GM19324 (cell line): ENCODE data around the gene SLC12A7.
A peak's percentile ranks its signal among the peaks of the same experiment; 100 is the strongest.

Experiments used
- ATAC-seq: cut with Tn5 transposase; IDR thresholded peaks from one replicate; pipeline ENCODE4 v1.9.1; 2021; ENCODE audit warnings: mild to moderate bottlenecking, moderate library complexity; ENCODE audit not compliant: unreplicated experiment, low FRiP score

SLC12A7 gene

DNA sequence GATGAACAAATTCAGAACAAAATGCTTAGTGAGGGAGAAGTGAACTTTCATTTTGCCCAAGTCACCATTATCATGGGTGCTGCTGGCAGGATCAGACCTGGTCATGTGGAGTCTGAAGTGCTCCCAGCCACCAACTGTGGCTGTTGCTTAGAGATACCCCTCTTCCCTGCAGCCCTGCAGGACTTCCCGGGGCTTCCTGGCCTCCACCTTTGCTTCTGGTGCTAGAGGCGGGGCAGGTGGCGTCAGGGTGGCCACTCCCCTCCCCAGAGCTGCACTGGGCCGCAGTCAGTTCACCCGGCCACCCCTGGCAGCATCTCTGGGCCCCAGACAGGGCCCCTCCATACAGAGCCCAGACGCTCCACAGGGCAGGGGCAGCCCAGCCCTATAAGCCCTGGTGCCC is 30.0 kb upstream of the SLC12A7 start:
- ATAC-seq = no peak

- ATAC-seq = no peak
These were observed 28.9 kb upstream of the SLC12A7 start for GRCh38 chr5:1140818-1141189.

DNA sequence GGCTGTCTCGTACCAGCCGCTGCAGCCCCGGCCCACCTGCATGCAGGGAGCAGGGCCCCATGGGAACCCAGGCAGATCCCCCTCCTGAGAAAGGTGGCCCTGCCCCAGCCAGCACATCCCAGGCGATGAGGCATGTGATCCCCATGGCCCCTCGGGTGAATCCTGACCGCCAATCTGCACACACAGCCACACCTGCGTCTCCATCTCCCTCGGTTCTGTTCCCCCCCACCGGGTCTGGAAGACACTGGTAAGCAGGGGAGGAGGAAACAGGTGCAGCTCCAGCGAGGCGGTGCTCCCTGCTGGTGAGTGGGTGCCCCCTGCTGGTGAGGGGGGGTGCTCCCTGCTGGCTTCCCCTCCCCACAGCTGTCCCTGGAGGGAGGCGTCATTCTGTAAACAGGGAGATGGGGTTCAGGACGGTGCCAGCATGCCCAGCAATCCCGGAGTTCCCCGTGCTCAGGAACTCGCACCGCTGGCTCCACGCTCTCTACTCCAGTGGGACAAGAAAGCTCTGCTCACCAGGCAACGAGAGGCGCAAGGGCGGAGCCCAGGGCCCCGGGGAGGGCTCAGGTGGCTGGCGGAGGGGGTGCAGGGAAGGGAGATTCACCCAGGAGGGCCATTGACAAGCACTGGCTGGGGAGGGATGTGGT is 28.4 kb upstream of the SLC12A7 start:
- ATAC-seq = peak; percentile 56

- no peak for ATAC-seq
These were observed 27.7 kb upstream of the SLC12A7 start for GRCh38 chr5:1139331-1140170.

DNA sequence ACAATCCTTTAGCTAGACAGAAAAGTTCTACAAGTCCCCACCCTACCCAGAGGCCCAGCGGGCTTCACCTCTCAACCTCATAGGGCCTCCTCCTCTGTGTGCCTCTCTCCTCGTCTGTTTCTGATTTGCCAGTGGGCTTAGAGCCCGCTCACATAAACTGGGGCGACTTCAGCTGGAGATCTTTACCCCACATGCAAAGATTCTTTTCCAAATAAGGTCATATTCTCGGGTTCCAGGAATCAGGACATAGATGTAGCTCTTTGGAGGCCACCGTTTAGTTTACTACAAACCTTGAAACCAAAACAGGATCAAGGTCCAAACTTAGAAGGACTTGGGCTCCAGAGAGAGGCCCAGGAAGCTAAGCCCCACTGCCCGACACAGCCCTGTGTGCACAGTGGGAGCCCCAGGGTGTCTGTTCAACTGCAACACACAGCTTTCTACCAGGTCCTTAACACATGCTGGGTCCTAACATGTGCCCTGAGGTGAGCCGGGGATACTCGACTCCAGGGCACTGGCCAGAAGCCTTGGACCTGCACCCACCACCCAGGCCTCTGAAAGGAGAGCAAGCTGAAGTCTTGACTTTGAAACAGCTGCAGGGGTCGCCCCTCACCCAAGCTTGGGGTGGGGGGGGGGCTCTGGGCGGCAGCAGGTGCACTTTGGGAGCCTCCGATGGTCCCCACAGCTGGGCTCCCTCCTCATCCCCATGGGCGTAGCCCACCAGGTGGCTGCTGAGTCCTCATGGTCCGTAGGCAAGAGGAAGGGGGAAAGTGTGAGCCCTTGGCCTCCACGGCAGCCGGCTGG is 26.8 kb upstream of the SLC12A7 start:
- no peak for ATAC-seq

GRCh38 chr5:1137567-1138444 is 25.9 kb upstream of the SLC12A7 start:
- ATAC-seq = no peak

DNA sequence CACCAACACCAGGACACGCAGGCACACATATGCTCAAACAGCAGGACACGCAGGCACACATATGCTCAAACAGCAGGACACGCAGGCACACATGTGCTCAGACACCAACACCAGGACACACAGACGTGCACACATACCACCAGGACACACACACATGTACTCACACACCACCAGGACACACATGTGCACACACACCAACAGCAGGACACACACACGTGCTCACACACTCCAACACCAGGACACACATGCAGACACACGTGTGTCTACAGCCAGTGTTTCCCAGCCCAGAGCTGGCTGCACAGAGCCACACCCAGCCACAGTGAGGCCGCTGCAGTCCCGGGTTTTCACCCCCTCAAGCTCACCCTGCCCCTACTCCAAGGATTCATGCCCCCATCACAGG is 25.0 kb upstream of the SLC12A7 start:
- ATAC-seq = no peak

DNA sequence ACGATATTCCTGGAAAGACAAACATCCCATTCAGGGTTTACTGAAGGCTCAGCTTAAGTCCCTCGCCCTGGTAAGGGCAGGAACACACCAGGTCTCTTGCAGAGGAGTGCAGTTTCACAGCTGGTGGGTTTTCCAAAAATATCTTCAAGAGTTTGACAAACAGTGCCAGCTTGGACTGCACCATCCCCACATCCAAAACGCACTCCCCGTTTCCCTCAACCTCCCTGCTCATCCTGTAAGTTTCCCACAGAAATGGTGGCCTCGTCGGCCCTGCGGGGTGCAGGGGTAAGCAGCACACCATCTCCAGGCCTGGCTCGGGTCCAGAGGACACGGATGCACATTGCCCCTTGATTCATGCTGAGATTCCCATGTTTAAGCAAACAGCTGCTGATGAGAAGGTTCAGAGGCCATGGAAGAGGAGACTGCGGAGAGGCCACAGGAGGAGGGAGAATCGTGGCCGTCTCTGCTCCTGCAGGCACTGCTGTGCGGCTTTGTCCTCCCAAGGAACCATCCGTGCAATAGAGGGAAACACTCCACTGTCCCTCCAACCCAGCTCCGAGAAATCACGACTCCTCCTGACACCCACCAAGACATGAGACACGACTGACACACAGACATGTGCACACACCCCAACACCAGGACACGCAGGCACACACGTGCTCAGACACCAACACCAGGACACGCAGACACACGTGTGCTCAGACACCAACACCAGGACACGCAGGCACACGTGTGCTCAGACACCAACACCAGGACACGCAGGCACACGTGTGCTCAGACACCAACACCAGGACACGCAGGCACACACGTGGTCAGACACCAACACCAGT is 24.0 kb upstream of the SLC12A7 start:
- no peak for ATAC-seq

GRCh38 chr5:1134478-1134877 is 22.6 kb upstream of the SLC12A7 start:
- no peak for ATAC-seq

DNA sequence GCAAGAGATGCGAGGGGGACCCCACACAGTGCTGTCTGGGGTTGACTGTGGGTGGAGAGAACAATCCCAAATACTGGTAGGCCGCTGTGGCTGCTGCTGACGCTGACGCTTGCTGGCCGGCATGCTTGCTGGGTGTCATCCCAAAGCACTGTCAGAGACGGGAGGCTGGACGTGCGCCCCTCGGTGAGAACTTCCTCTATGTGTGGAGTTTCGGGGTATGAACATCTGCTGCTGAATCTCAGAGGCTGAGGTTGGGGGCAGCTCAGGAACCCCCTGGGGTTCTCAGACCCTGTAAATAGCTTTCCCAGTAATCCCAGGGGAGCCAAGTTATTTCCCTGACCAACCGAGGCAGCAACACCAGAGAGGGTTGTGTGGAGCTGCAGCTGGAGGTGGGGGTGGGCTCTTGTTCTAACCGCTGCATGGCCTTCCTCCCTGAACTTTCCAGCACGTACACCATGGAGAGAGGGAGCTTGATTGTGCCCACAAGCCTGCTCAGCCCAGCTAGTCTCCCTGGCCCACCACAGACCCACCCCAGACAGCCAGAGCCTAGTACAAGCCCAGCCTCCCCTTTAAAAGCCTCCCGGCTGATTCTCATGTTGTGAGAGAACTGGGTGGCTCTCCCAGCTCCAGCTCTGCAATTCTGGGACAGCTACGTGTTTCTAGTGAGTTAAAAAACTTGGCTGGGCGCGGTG is 21.8 kb upstream of the SLC12A7 start:
- no peak for ATAC-seq

DNA sequence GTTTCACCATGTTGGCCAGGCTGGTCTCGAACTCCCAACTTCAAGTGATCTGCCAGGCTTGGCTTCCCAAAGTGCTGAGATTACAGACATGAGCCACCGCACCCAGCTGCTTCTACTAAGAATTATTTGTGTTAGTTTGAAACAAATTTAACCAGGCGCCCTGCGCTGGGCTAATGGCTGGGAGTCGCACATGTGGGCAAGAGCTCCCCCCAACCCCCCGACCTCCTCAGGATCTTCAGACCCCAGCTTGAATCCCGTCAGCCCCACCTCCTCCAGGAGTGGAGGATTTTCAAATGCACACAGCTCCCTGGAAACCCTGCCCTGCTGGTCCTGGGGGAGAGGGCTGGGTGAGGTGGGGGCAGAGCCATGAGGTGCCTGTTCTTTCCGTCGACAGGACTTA is 21.2 kb upstream of the SLC12A7 start:
- ATAC-seq = no peak

- no peak for ATAC-seq
These were observed 20.7 kb upstream of the SLC12A7 start for GRCh38 chr5:1132570-1132969.

GRCh38 chr5:1131726-1132125 is 19.9 kb upstream of the SLC12A7 start:
- no peak for ATAC-seq

- ATAC-seq = no peak
These were observed 19.3 kb upstream of the SLC12A7 start for GRCh38 chr5:1131191-1131621.

- ATAC-seq = no peak
These were observed 18.5 kb upstream of the SLC12A7 start for GRCh38 chr5:1130218-1130946.

DNA sequence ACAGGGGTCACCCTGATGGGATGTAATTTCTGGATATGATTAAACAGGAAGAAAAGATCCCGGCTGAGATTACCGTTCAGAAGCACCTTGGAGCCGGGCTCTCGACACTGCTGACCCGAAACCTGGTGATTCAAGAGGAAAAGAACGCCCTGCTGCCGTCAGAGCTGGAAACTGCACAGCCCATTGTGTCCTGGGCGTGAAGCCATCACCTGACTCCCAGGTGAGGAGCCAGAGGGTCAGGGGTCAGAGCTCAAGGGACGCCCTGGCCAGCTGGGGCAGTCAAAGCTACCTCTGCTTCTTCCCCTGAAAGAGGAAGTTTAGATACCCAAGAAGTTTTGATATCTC is 17.8 kb upstream of the SLC12A7 start:
- no peak for ATAC-seq

DNA sequence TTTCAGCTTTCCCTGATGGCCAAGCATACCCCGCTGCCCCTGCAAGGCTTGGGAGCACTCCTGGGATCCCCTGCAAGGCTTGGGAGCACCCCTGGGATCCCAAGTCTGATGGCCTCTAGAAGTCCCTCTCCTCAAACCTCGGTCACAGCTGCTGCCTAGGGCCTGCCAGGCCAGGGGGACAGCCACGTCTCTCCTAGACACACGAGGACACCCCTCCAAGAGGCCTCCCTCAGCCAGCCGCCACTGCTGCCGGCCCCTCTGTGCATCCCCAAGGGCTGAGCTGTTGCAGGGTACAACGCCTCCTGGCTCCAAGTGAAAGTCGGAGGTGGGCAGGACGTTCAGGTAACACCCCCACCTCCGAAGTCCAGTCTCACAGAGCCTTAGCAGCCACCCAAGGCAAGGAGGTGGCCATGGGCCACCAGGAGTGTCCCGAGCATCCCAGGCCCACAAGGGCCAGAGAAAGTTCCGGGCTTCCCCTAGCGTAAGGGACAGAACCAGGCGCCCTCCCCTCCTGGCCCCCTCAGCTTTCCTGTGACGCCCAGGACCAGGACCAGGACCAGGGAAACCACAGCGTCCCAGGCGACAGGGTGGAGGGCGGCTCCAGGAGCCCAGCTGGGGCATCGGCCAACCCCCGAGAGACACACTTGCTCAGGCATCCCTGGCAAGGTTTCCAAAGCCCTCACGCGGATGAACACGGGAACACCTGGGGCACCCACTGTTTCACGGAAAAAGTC is 17.3 kb upstream of the SLC12A7 start:
- no peak for ATAC-seq
